ENCODE data around the gene OR7A17. TPM values are rescaled to one million over a fixed set of nuclear protein-coding genes. Genes with fewer than 3 reads are reported as not detected.

Gene OR7A17
- polyA plus RNA-seq (2014; cell fraction: cytosol; rRNA removed), result not detected in 2 replicates
- polyA plus RNA-seq (2014; cell fraction: nucleus; rRNA removed), result not detected in 2 replicates

DNA sequence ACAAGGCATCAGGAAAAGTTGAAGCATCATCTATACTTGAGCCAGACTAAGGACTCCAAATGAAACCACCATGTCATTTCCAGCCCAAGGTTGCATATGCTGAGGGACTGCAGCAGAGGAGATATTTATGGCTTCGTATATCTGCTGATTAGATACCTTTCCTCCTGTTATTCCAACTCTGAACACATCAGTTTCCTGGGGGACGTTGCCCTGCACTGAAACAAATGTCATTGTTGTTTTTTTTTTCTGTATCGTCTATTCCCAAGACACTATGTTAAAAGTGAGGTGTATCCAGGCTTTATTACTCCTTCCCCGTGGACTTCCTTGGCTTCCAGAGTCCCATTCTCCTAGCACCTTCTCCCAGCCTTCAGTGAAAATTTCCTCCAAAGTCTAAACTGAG is at the start of gene OR7A17:
Gene OR7A17, minus strand, starts transcription at position 101 of the 400 bp plus-strand sequence. CDS start 4,777 bp downstream, outside the sequence.
- DNase-seq (ENCODE audit: low spot score), result no peak

DNA sequence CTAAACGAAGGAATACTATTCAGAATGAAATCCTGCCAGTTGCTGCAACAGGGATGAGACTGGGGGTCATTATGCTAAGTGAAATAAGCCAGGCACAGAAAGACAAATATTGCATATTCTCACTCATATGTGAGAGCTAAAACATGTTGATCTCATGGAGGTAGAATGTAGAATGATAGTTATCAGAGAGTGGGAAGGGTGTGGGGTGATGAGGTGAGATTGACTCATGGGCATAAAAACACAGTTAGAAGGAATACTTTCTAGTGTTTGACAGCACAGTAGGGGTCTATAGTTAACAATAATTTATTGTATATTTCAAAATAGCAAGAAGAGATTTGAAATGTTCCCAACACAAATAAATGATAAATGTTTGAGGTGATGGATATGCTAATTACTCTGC is 47.6 kb upstream of the OR7A17 start:
- no peak for DNase-seq (ENCODE audit: low spot score)

DNA sequence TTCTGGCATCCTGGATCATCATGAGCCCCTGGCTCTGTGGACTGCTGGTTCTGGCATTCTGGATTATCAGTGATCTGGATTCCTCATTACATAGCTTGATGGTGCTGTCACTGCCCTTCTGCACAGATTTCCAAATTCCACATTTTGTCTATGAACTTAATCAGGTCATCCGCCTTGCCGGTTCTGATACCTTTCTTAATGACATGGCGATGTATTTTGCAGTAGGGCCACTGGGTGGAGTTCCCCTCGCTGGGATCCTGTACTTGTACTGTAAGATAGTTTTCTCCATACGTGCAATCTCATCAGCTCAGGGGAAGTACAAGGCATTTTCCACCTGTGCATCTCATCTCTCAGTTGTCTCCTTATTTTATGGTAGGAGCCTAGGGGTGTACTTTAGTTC is 30.9 kb upstream of the OR7A17 start:
- no peak for DNase-seq (ENCODE audit: low spot score)

DNA sequence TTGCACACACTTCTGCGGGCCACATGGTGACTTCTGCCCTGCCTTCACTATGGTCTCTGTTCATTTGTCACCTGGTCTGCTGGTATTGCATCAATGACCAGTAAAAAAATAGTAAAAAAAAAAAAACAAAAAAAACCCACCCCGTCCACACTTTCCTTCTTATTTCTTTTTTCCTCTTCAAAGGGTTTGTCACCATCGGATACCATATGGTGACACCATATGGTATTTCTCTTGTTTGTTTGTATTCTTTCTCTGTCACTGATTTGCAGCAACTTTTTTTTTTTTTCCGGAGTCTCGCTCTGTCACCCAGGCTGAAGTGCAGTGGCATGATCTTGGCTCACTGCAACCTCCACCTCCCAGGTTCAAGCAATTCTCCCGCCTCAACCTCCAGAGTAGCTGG is 29.2 kb upstream of the OR7A17 start:
- DNase-seq (ENCODE audit: low spot score), result no peak

DNA sequence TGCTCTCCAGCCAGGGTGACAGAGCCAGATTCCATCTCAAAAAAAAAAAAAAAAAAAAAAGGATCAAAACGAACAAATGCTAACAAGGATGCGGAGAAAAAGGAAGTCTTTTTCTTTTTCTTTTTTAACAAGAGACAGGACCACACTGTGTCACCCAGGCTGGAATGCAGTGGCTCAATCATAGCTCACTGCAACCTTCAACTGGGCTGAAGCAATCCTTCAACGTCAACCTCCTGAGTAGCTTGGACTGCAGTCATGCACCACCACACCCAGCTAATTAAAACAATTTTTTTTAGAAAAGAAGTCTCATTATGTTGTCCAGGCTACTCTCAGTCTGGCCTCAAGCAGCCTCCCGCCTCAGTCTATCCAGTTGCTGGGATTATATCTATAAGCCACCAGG is 20.8 kb upstream of the OR7A17 start:
- no peak for DNase-seq (ENCODE audit: low spot score)

DNA sequence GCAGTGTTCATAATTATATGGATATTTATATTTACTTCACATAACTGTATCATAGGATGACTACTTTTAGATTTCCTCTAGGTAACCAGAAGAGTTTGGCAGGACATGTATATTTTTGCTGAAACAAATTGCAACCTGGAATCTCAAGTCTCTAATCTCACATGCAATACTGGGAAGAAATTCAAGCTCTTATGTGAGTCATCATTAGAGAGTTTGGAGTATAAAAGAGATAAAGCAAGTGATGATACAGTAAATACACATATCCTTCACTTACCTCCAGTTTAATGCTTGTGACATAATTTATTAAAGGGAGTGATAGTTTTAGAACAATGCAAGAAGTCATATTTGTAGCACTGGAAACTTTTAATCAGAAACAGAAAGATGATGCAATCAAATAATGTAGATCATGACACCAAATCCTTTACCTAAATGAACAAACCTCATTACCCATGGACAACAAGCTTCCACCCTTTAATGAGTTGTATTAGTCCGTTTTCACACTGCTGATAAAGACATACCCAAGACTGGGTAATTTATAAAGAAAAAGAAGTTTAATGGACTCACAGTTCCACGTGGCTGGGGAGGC is 15.8 kb upstream of the OR7A17 start:
- DNase-seq (ENCODE audit: low spot score), result no peak

DNA sequence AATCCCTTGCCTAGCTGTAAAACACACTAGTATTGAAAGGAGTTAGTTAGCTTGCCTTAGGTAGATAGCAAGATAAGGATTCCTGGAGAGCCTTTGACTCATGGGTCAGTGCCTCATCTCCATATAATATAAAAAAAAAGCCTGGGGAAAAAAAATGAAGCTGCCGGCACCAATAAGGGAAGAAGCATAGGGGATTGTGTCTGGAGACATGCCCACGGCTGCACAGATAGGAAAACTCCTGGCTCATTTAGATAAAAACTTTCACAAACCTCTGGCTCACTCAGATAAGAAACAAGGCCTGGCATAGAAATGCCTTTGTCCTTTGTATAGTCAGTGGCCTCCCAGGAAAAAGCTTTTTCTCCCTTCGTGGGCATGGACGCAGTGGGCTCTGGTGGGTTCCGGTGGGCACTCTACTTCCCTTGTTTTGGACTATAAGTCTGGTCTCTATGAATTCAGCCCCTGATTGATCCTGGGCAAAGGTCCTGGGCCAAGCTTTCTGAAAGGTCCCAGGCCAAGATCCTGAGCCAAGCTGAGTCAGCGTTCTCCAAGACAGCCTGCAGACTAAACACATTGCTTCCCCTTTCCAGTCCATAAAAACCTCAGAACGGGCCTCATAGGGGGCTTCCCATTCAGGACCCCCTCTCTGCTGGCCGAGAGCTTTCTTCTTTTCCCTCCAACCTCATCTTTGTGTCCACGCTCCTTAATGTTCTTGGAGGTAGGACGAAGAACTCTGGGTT is 4.9 kb upstream of the OR7A17 start:
- no peak for DNase-seq (ENCODE audit: low spot score)

GRCh38 chr19:14889994-14890642 is 4.2 kb upstream of the OR7A17 start:
- no peak for DNase-seq (ENCODE audit: low spot score)

GRCh38 chr19:14871619-14872230 is 14.2 kb downstream of the OR7A17 start:
- no peak for DNase-seq (ENCODE audit: low spot score)

- DNase-seq (ENCODE audit: low spot score), result no peak
These were observed 17.4 kb downstream of the OR7A17 start for GRCh38 chr19:14868497-14868896.

DNA sequence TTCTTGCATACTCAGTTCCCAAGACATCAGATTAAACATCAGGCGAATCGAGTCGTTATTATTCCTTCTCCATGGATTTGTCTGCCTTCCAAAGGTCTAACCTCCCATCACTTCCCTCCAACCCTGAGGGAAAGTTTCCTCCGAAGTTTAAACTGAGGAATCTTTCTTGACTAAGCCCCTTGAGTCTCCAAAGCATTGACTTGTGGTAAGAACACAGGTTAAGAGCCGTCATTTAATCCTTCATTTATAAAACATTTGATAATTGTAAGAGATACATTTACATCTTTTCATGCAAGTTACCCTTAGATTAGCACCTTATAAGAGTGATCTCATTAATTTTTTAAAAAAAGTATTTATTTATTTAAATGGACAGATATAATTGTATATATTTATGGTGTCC is 37.1 kb downstream of the OR7A17 start, which contains the start of gene OR7A10:
Gene OR7A10, minus strand, starts transcription at position 101 of the 400 bp plus-strand sequence. CDS start 7,045 bp downstream, outside the sequence.
- no peak for DNase-seq (ENCODE audit: low spot score)

DNA sequence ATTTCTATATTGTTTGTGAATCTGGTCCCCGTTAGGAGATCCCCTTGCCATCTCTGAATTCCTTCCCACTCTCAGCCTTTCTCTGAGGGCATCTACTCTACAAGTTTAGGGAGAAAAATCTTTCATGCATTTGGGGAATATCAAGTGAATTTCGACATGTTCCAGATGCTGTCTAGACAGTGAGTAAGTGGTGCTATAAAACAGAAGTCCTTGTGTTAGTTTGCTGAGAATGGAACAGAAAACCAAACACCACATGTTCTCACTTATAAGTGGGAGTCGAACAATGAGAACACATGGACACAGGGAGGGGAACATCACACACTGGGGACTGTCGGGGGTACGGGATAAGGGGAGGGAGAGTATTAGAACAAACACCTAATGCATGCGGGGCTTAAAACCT is 42.4 kb downstream of the OR7A17 start:
- DNase-seq (ENCODE audit: low spot score), result no peak

DNA sequence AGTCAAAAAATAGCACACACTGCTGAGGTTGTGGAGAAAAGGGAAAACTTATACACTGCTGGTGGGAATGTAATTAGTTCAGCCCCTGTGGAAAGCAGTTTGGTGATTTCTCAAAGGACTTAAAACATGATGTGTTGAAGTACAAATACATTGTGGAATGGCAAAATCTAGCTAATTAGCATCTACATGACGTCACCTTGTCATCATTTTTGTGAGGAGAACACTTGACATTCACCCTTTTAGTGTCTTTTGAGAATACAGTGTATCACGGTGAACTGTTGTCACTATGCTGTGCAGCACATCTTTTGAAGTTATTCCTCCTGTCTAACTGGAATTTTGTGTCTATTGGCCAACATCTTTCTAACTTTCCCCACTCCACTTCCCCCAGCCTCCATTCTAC is 42.8 kb downstream of the OR7A17 start:
- DNase-seq (ENCODE audit: low spot score), result no peak

GRCh38 chr19:14840206-14840605 is 45.7 kb downstream of the OR7A17 start:
- DNase-seq (ENCODE audit: low spot score), result no peak

- no peak for DNase-seq (ENCODE audit: low spot score)
These were observed 48.5 kb downstream of the OR7A17 start for GRCh38 chr19:14837391-14837790.

GRCh38 chr19:14835011-14835410 is 50.9 kb downstream of the OR7A17 start, which contains the start of the genes OR7A5 and OR7C1:
Gene OR7A5 (minus strand): TSS chr19:14835185. CDS start chr19:14828241, 6,944 bp downstream.
Gene OR7C1 (minus strand): TSS chr19:14835185. CDS start chr19:14800136, 35,049 bp downstream.
- no peak for DNase-seq (ENCODE audit: low spot score)

DNA sequence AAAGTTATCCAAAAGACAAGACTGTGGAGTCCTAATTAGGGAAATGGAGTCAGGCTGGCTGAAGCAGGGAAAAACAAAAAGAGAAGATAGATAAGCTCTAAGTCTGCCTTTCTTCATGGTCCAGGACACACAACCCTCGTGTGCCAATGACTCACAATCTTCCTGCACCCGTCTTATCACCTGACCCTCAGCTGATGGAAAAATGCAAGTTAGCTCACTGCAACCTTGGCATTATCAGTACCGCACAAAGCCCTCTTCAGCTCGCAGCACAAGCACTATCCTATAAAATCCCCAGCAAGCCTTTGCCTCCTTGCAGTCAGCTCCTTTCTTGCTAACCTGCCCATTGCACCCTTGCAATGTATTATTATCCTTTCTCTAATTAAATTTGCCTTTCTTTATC is 55.2 kb downstream of the OR7A17 start:
- no peak for DNase-seq (ENCODE audit: low spot score)

Small RNA genes lying within 50 kb of the gene (small RNA-seq; reads per million reads assigned to genes)
- gene OR7A18P, result 0 reads per million in 2 experiments

Data from SK-N-DZ (cell line).